Measurements from ENCODE around the gene C6orf47.

C6orf47 gene

GRCh38 chr6:31687860-31688693 lies 27.5 kb upstream of the C6orf47 start:
- no peak for DNase-seq

- no peak for DNase-seq
Measured at GRCh38 chr6:31687321-31687720, 26.7 kb upstream of the C6orf47 start.

- no peak for DNase-seq
Measured at GRCh38 chr6:31686483-31686882, 25.9 kb upstream of the C6orf47 start.

GRCh38 chr6:31683591-31683990 lies 23.0 kb upstream of the C6orf47 start:
- no peak for DNase-seq

GRCh38 chr6:31681135-31681671 lies 20.6 kb upstream of the C6orf47 start:
- no peak for DNase-seq

- DNase-seq = peak; percentile 51
Measured at GRCh38 chr6:31680226-31681134, 19.9 kb upstream of the C6orf47 start, which contains the start of gene LY6G5C. Gene LY6G5C, minus strand, starts transcription at chr6:31681067. Its CDS starts 694 bp downstream, at chr6:31680373.

GRCh38 chr6:31677955-31678354 lies 17.4 kb upstream of the C6orf47 start:
- no peak for DNase-seq

GRCh38 chr6:31676904-31677303 lies 16.3 kb upstream of the C6orf47 start:
- no peak for DNase-seq

GRCh38 chr6:31676322-31676903 lies 15.8 kb upstream of the C6orf47 start:
- no peak for DNase-seq

- no peak for DNase-seq
Measured at GRCh38 chr6:31669676-31670075, 9.1 kb upstream of the C6orf47 start, which contains the start of gene LY6G5B. Gene LY6G5B, plus strand, starts transcription at chr6:31669976. Its CDS starts 975 bp downstream, at chr6:31670951.

- peak; percentile 2 for DNase-seq
Measured at GRCh38 chr6:31666337-31666965, 5.9 kb upstream of the C6orf47 start.

- DNase-seq = peak; percentile 98
Measured at GRCh38 chr6:31665501-31666336, 5.1 kb upstream of the C6orf47 start, which contains the start of gene CSNK2B. Gene CSNK2B, plus strand, starts transcription at chr6:31666080. Its CDS starts 752 bp downstream, at chr6:31666832.

- peak; percentile 90 for DNase-seq
Measured at GRCh38 chr6:31664790-31665500, 4.4 kb upstream of the C6orf47 start, which contains the start of gene GPANK1. Gene GPANK1, minus strand, starts transcription at chr6:31664997. Its CDS starts 519 bp downstream, at chr6:31664478.

GRCh38 chr6:31663961-31664789 lies 3.6 kb upstream of the C6orf47 start:
- DNase-seq = peak; percentile 58

GRCh38 chr6:31663126-31663960 lies 2.8 kb upstream of the C6orf47 start:
- no peak for DNase-seq

GRCh38 chr6:31662124-31662723 lies 1.6 kb upstream of the C6orf47 start:
- DNase-seq = no peak

- no peak for DNase-seq
Measured at GRCh38 chr6:31661262-31662123, 915 bp upstream of the C6orf47 start.
